Smooth muscle cell (in vitro differentiated cells): ENCODE results near the gene FA2H. TPM values are rescaled to one million over a fixed set of nuclear protein-coding genes. Genes with fewer than 3 reads are reported as not detected.
"Not testable (repeated sequence)": the region's sequence is repeated elsewhere in the genome, so short reads cannot be mapped to it uniquely, and the experiment has no call there.

ENCODE experiments used
- DNase-seq: peaks from one replicate; lab custom pipeline; 2025; ENCODE audit not compliant: unreplicated experiment; lab: John Stamatoyannopoulos, UW
- H2AFZ ChIP-seq: fragments of 200-600 bp; sonication (generic); 2 replicates; pipeline ENCODE4 v1.6.0; 2016; ENCODE audit warnings: antibody characterized with exemption, low read depth, mild to moderate bottlenecking
- H3F3A ChIP-seq: fragments of 200-600 bp; sonication (generic); 2 replicates; pipeline ENCODE4 v1.6.0; 2017; ENCODE audit warnings: antibody characterized with exemption, low read depth
- H3K27ac ChIP-seq: fragments of 200-600 bp; sonication (generic); 2 replicates; pipeline ENCODE4 v1.5.1; 2016; ENCODE audit warnings: low read depth, mild to moderate bottlenecking
- H3K27me3 ChIP-seq: fragments of 200-600 bp; sonication (generic); 2 replicates; pipeline ENCODE4 v1.6.1; 2016; ENCODE audit warnings: low read depth, mild to moderate bottlenecking
- H3K36me3 ChIP-seq: fragments of 200-600 bp; sonication (generic); 2 replicates; pipeline ENCODE4 v1.5.1; 2016; ENCODE audit warnings: low read depth
- H3K4me1 ChIP-seq: fragments of 200-600 bp; sonication (generic); 2 replicates; pipeline ENCODE4 v1.5.1; 2016; ENCODE audit warnings: low read depth
- H3K4me2 ChIP-seq: fragments of 200-600 bp; sonication (generic); 2 replicates; pipeline ENCODE4 v1.6.0; 2016; ENCODE audit warnings: mild to moderate bottlenecking
- H3K4me3 ChIP-seq: fragments of 200-600 bp; sonication (generic); 2 replicates; pipeline ENCODE4 v1.5.1; 2016; ENCODE audit warnings: mild to moderate bottlenecking
- H3K79me2 ChIP-seq: fragments of 200-600 bp; sonication (generic); 2 replicates; pipeline ENCODE4 v1.6.0; 2016; ENCODE audit warnings: low read depth, mild to moderate bottlenecking
- H3K9ac ChIP-seq: fragments of 200-600 bp; sonication (generic); 2 replicates; pipeline ENCODE4 v1.6.0; 2016; ENCODE audit warnings: low read depth
- H3K9me3 ChIP-seq: fragments of 200-600 bp; sonication (generic); replicated peaks from 2 replicates; pipeline ENCODE4 v1.5.1; 2016; ENCODE audit warnings: low read depth
- H4K20me1 ChIP-seq: fragments of 200-600 bp; sonication (generic); 2 replicates; pipeline ENCODE4 v1.6.0; 2016; ENCODE audit warnings: low read depth
- WGBS: methylation state at CpG from one replicate; pipeline ENCODE4 v1.1.7; 2016; ENCODE audit warnings: low lambda C conversion rate; 5-methylcytosine and 5-hydroxymethylcytosine counted together
- polyA plus RNA-seq: library from polyadenylated mRNA; unstranded; fragments of >200 nt; fragmentation: Nextera tagmentation; extraction: Ambion mirVana; gene quantifications from 2 replicates; pipeline ENCODE4 v1.2.1, GENCODE V29; 2016
- total RNA-seq: library from RNA; depleted of rRNA; stranded (reverse); fragments of >200 nt; gene quantifications from 2 replicates; pipeline ENCODE4 v1.2.3, GENCODE V29; 2014
- TF ChIP-seq, protein P1 (sequence below): fragments of 200-600 bp; sonication (generic); IDR thresholded peaks from 2 replicates; pipeline ENCODE4 v1.5.1; 2017; ENCODE audit warnings: borderline replicate concordance, mild to moderate bottlenecking, antibody characterized with exemption; ENCODE audit not compliant: insufficient read depth, poor library complexity, severe bottlenecking

The FA2H gene
- total and polyA plus RNA-seq, 2 experiments from 2014 or later, result not detected

DNA sequence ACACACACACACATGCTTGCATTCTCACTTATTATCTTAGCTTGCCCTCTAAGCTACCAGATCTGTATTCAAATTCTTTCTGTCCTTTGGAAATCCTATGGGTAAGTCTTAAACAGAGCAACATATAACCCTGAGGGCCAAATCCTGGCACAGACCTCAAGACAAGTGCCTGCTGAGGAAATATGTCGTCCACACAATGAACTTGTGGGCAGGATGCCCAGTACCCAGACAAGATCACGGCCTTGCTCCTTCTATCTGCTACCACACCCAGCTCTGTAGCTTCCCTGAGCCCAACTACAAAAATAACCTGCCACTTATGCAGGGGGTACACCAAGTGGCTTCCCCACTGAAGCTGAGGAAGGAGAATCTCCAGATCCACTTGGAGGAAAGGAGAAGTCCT, 37.3 kb upstream of the FA2H start:
- Histone ChIP-seq H3K27ac (no peak overlapping the region), H3K9me3 (no peaks in the 10 kb centered on the region)

GRCh38 chr16:74811216-74811615, 36.6 kb upstream of the FA2H start:
- not testable (repeated sequence) for H3F3A ChIP-seq, H3K4me1 ChIP-seq, H4K20me1 ChIP-seq, H3K9ac ChIP-seq, H3K27me3 ChIP-seq, H2AFZ ChIP-seq, H3K27ac ChIP-seq, H3K36me3 ChIP-seq, H3K9me3 ChIP-seq, H3K4me3 ChIP-seq, H3K79me2 ChIP-seq, H3K4me2 ChIP-seq, DNase-seq
- 60% methylated on average over 1 of the region's 1 CpG for WGBS

More for the DNA sequence above, 37.3 kb upstream of the FA2H start:
- Histone ChIP-seq H3K27me3 (no peaks in the 10 kb centered on the region), H3F3A (no peaks in the 10 kb centered on the region), H3K9ac (no peak overlapping the region), H3K36me3 (no peaks in the 10 kb centered on the region), H3K4me3 (no peak overlapping the region), H3K4me1 (peaks cover 4% of the 10 kb centered on the region), H3K4me2 (no peak overlapping the region), H3K79me2 (no peaks in the 10 kb centered on the region), H2AFZ (no peak overlapping the region), H4K20me1 (no peaks in the 10 kb centered on the region)
- no peak for DNase-seq
- 38% methylated on average over 2 of the region's 2 CpGs for WGBS
- TF ChIP-seq, protein P1, sequence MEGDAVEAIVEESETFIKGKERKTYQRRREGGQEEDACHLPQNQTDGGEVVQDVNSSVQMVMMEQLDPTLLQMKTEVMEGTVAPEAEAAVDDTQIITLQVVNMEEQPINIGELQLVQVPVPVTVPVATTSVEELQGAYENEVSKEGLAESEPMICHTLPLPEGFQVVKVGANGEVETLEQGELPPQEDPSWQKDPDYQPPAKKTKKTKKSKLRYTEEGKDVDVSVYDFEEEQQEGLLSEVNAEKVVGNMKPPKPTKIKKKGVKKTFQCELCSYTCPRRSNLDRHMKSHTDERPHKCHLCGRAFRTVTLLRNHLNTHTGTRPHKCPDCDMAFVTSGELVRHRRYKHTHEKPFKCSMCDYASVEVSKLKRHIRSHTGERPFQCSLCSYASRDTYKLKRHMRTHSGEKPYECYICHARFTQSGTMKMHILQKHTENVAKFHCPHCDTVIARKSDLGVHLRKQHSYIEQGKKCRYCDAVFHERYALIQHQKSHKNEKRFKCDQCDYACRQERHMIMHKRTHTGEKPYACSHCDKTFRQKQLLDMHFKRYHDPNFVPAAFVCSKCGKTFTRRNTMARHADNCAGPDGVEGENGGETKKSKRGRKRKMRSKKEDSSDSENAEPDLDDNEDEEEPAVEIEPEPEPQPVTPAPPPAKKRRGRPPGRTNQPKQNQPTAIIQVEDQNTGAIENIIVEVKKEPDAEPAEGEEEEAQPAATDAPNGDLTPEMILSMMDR, result no peak

DNA sequence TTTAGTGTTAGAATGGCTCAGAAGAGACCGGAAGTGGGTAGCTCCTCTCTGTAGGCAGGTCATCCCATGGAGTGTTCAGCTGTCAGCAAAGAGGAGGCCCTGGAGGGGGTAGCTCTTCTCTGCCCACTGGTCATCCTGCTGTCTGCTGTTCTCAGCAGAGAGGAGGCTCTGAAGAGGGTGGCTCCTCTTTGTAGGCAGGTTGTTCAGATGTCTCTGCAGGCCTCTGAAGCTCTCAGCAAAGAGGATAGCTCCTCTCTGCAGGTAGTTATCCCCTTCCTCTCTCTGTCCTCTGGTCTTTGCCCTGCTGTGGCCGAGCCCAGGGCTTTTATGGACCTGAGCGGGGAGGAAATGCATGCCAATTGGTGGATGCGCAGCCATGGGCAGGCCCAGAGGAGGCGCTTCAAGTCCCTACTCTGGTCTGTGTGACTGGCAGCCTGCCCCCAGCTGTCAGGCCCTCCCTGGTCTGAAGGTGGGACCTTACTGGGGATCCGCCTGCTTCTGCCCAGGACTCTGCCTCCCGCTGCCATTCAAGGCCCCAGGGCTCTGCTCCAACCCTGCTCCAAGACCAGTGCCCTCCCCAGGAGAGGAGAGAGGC, 32.5 kb upstream of the FA2H start:
- no peaks in the 10 kb centered on the region for H3K27me3 ChIP-seq
- no peaks in the 10 kb centered on the region for H3F3A ChIP-seq
- H3K9me3 ChIP-seq, result no peaks in the 10 kb centered on the region
- H3K9ac ChIP-seq, result no peak overlapping the region
- TF ChIP-seq, protein P1, result no peak
- no peak overlapping the region for H3K27ac ChIP-seq
- no peaks in the 10 kb centered on the region for H3K36me3 ChIP-seq
- H3K4me3 ChIP-seq, result no peak overlapping the region
- no peak for DNase-seq
- H3K79me2 ChIP-seq, result no peaks in the 10 kb centered on the region
- 88% methylated on average over 6 of the region's 7 CpGs for WGBS
- H3K4me2 ChIP-seq, result no peak overlapping the region
- H4K20me1 ChIP-seq, result no peaks in the 10 kb centered on the region
- no peaks in the 10 kb centered on the region for H3K4me1 ChIP-seq
- no peak overlapping the region for H2AFZ ChIP-seq

GRCh38 chr16:74800216-74800871, 25.7 kb upstream of the FA2H start:
- Histone ChIP-seq H3K36me3 (no peaks in the 10 kb centered on the region), H3K27ac (no peak overlapping the region), H3K4me3 (no peak overlapping the region), H3K79me2 (no peaks in the 10 kb centered on the region), H2AFZ (no peak overlapping the region), H3K4me2 (no peak overlapping the region), H3K27me3 (no peaks in the 10 kb centered on the region), H3K4me1 (no peaks in the 10 kb centered on the region), H3F3A (no peaks in the 10 kb centered on the region), H3K9me3 (no peaks in the 10 kb centered on the region), H3K9ac (no peak overlapping the region), H4K20me1 (no peaks in the 10 kb centered on the region)
- DNase-seq, result no peak
- TF ChIP-seq, protein P1, result no peak
- 87% methylated on average over 2 of the region's 2 CpGs for WGBS
